DMS53 treated with DMSO at 0.1 percent for 48 hours (cell line): ENCODE data around the gene LGALS1.
"Not testable (repeated sequence)": the region's sequence is repeated elsewhere in the genome, so short reads cannot be mapped to it uniquely, and the experiment has no call there.

Source experiments
- DNase-seq: peaks from one replicate; lab custom pipeline; 2025; ENCODE audit not compliant: unreplicated experiment; lab: John Stamatoyannopoulos, UW

Gene LGALS1

DNA sequence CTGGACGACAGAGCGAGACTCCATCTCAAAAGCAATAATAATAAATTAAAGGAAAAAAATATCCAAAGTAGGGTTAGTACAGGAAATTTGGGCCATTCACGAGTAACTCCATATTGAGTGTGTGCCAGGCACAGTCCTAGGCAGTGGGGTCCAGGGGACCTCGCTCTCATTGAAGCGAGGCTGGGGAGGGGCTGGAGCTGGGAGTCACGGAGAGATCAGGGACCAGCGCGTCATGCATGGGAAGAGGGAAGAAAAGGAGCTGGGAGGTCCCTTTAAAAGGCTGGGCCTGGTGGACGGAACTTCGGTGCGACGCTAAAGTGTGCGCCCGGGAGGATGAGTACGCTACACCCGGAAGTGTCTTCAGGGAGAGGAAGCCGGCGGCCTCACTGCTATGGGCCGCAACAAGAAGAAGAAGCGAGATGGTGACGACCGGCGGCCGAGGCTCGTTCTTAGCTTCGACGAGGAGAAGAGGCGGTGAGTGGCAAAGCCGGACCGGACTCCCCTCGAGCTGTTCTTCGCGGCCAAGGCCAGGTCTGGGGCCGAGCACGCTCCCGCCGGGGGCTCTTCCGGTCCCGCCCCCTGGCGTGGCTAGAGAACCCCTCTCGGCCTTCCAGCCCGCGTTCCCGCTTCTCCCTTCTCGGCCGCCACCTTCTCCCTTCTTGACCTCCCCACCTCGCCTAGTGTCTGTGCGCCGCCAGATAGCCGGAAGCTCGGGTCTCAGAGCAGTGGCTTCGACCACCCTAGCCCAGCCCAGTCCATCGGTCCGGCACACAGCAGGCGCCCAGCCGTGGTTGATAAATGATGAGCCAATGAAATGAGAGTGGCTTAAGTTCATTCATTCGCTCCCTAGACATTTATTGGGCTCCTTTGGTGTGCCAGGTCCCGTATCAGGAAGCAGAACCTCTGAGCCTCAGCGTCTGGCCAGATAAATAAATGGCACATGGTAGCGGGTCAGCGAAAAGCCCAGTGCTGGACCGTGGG lies 10.9 kb downstream of the LGALS1 start, which contains the start of gene NOL12:
Gene NOL12 (plus strand): TSS at position 342 of the 981 bp plus-strand sequence. CDS start 50 bp downstream, at position 392.
- DNase-seq = peak; percentile 40

DNA sequence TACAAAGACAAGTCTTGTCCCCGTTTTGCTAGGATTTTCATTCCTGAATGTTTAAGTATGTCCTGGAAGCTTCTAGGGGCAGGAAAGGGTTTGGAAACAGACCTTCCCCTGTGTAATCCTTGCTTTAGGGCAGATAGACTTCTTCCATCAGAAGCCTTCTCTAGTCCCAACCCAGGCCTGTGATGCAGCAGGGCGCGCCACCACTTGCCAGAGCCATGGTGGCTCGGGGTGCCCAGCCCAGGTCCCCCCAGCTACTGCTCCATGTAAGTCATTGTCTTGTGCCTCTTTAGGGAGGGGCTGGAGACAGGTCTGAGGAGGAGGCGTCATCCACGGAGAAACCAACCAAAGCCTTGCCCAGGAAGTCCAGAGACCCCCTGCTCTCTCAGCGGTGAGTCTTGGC lies 15.0 kb downstream of the LGALS1 start:
- no peak for DNase-seq

DNA sequence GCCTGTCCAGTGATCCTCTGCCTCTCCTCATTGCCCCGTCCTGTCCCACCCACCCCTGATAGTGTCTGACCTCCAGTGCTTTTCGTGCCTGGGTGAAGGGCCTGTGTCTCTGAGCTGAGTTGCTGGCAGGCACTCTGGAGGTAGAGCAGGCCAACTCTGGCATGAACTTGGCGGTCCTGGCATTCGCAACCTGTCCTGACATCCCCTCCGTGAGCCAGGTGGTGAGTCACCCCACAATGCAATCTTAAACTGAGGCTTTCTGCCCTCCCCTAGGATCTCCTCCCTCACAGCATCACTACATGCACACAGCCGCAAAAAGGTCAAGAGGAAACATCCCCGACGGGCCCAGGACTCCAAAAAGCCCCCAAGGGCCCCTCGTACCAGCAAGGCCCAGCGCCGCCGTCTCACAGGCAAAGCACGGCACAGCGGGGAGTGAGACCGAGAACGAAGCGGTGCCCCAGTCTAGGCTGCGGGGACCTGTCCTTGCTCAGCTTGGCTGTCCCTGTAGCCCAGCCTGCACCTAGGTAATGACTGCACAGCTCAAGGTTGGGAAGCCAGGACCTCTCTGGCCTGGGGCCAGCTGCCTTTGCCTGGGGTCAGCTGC lies 15.6 kb downstream of the LGALS1 start:
- DNase-seq = no peak

DNA sequence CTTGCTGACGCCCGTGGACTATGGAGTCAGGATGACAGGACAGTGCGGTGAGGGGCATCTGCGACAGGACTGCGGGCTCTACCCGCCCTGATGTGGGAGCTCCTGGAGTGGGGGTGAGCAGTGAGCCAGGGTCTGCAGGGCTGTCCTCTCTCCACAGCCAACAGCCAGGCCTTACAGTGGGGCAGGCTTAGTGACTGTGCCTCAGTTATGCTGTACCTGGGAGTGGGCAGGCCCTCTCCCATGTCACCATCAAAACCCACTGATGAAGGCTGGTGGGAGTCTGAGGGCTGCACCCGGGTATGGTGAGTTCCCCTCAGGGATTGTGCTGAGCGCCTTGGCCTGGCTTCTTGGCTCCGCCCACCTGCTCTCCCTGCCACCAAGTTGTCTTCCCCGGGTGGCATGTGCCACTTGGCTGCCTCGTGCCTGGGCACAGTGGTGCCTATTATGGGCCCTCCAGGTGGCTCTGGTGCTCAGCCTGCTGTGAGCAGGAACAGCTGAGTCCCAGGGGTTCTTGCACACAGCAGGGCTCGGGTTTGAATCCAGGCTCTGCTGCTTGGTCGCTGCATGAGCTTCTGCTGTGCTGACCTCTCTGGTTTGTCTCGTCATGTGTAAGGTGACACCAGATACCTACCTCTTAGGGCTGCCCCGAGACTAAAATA lies 17.3 kb downstream of the LGALS1 start:
- no peak for DNase-seq

DNA sequence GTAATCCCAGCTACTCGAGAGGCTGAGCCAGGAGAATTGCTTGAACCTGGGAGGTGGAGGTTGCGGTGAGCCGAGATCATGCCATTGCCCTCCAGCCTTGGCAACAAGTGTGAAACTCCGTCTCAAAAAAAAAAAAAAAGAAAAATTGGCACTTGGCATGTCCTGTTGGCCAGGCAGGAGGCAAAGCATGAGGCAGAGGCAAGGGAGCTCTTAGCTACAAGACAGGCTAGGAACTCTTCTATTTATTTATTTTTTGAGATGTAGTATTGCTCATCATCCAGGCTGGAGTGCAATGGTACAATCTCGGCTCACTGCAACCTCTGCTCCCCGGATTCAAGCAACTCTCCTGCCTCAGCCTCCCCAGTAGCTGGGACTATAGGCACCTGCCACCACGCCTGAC lies 18.7 kb downstream of the LGALS1 start:
- DNase-seq = not testable (repeated sequence)

DNA sequence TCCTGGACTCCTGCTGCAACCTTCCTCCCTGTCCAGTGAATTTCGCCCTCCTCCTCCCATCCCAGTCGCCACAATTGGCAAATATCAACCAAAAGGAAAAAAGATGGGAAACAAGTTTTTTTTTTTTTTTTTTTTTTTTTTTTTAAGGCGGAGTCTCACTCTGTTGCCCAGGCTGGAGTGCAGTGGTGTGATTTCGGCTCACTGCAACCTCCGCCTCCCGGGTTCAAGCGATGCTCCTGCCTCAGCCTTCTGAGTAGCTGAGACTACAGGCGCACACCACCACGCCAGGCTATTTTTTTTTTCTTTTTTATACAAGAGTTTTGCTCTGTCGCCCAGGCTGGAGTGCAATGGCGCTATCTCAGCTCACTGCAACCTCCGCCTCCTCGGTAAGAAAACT lies 20.8 kb downstream of the LGALS1 start:
- DNase-seq = not testable (repeated sequence)

DNA sequence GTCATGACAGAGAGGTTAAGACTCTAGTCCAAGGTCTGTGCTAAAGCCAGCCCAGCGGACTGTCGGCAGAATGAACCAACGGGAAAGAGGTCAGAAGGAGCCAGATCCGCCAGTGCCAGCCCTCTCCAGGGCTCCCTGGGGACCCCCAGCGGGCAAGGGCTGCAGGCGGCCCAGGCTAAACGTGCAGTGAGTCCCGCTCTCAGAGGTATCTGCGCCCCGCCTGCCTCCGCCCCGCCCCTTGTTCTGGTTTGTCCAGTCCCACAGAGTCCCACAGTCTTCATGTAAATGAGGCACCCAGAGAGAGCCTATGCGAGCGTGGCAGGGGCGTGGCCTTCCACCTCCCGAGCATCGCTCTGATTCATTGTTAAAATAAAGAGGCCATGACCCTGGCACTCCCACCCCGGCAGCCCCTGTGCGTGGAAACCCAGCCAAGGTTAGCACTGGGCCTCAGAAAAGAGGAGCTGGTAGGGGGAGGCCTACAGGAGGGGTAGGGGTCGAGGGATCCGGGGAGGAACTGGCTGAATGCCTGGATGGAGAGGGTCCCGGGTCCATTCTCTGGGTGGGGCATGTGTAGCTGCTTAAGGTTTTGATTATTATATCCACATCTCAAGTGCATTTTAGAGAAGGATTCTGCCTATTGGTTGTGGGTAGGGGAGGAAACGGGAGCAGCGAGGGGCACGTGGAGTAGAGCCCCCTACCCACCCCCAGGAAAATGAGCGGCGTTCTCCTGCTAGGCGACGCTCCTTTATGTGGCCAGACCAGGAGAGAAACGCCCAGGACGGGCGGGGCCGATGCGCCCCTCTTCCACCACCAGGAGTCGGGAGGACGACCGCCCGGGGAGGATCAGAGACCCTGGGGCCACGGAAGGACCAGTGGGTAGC lies 21.5 kb downstream of the LGALS1 start, which contains the start of gene TRIOBP:
Gene TRIOBP (plus strand): TSS at position 392 of the 881 bp plus-strand sequence. CDS start 4,318 bp downstream, outside the sequence.
- peak; percentile 48 for DNase-seq

DNA sequence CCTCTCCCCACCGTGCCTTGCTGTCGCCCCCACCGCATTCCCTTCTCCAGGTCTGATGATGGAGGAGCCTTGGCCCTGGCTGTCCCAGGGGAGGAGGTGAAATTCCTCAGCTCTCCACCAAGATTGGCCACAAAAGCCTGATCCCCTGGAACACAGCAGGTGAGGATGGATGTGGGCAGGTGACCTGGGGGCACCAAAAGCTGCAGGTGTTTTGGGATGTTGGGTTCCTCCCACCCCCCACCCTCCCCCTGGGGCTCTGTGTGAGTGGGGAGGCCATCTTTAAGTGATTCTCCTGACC lies 22.1 kb downstream of the LGALS1 start:
- no peak for DNase-seq

DNA sequence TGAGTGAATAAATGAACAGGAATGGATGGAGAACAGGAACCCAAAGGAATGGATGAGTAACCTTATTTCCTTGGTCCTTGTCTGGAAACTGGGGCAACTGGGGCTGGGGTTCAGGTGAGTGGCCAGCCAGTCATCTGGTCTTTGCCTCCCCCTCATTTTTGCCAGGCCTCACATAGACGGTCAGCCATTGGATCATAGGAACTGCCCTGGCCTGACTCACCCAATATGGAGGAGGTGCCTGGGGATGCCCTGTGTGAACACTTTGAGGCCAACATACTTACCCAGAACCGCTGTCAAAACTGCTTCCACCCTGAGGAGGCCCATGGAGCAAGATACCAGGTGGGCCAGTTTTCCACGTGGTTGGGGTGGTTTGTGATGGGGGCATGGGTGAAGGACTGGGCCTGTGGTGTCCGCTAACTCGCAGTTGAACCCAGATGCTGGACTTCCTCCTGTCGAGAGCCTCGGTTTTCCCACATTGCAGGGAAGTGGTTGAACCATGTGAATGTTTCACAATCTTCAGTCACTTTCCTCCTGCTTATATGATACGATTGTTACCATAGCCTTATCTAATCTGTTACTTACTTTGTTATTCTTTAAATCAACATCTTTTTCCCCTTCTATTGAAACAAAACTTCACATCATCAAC lies 25.8 kb downstream of the LGALS1 start:
- DNase-seq = no peak

DNA sequence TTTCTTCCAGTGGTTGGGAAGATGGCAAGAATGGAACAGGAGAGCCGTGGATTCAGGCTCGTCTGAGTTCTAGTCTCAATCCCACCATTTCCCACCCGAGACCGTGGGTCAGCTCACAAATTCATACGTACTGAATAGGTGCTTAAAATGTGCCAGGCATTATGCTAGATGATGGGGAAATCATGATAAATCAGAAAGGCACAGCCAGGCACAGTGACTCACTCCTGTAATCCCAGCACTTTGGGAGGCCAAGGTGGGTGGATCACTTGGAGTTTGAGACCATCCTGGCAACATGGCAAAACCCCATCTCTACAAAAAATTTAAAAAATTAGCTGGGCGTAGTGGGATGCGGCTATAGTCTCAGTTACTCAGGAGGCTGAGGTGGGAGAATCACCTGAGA lies 28.5 kb downstream of the LGALS1 start:
- no peak for DNase-seq

DNA sequence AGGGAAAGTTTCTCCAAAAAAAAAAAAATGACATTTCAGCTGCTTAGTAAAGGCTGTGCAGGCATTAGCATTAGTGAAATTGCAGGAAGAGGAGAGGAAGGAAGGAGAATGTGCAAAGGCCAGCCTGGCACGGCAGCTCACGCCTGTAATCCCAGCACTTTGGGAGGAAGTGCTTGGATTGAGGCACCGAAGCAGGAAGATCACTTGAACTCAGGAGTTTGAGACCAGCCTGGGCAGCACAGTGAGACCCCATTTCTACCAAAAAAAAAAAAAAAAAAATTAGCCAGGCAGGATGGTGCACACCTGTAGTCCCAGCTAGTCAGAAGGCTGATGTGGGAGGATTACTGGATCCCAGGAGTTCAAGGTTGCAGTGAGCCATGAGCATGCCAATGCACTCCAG lies 29.2 kb downstream of the LGALS1 start:
- no peak for DNase-seq

DNA sequence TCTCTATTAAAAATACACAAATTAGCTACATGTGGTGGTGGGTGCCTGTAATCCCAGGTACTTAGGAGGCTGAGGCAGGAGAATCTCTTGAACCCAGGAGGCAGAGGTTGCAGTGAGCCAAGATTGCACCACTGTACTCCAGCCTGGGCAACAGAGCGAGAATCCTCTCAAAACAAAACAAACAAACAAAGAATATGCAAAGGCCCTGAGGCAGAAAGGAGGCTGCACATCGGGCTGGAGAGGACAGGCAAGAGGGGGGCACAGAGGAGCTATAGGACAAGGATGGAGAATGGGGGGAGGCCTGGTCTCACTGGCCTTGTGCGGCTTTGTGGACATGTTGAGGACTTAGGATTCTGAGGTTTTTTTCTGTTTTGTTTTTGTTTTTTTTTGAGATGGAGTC lies 29.8 kb downstream of the LGALS1 start:
- DNase-seq = no peak

DNA sequence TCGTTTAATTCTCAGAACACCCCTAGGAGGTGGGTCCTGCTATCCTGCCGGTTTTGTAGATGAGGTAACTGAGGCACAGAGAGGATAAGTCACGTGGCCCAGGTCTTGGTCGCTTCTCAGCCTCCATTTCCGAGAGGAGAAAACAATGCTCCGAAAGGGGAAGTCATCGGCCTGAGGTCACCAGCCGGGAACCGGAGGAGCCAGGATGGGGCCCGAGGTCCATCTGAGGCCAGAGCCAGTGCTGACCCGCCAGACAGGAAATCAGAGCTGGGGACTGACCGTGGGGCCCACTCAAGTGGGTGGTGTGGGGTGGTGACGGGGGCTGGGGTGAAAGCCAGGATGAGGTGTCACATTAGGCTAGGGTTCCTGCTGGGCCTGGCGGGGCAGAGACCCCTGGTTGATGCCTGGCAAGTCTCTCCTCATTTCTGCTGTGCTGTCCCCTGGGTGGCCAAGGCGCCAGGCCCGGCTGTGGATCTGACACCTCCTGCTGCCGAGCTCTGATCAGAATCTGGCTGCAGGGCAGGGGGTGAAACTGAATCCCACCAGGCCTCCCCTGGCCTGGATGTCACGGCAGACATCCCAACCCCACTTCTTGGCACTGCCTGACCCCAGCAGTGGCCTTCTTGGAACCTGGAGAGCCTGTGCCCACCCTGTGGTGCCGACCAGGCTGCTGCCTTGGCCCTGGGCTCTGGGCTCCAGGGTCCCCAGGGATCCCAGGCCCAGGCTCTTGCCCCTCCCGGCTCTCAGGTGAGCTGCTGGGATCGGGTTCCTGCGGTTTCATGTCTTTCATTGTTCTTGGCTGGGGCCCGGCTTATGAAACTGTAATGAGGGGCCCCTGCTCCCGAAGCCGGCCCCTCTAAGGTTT lies 33.4 kb downstream of the LGALS1 start:
- no peak for DNase-seq

DNA sequence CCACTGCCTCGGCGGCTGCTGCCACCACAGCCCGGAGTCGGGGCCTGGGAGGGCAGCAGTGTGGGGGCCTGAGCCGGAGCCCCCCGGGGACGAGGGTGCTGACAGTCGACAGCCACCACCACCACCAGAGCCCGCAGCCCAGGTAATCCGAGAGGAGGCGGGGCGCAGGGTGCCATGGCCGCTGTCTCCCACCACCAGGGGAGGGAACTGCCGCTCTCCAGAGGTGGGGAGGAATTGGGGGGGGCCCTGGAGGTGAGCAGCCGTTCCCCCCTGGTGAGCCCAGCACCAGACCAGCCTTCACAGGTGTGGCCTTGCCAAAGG lies 34.0 kb downstream of the LGALS1 start:
- no peak for DNase-seq

DNA sequence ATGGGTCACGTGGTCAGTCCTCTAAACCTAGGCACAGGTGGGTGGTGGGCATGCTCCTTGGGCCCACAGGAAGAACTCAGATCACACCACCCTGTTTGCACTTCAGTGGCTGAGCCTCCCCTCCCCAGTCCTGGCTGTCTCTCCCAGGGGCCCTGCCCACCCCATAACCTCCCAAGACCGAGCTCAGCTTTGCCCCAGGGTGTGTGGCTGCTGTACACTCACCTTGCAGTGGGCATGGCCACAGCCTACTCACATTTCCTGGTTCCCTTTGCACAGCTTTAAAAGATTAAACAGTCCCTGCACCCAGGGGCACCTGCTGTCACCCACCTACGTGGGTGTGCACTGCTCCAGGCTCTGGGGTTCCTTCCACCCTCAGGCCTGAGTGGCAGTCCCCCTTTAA lies 35.2 kb downstream of the LGALS1 start:
- DNase-seq = no peak

DNA sequence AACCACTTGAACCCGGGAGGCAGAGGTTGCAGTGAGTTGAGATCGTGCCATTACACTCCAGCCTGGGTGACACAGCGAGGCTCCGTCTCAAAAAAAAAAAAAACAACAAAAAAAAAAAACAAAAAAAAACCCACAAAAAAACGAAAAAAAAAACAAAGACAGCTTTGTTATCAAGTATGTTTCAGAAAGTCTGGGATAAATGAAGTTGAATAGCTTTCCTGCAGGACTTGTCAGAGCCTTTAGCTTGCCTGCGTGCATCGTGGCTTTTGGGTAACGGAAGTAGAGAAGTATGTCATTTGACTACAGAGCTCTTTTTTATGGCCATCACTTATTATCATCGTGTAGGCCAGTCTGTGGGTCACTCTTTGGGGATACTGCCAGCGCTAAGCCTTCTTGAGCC lies 36.1 kb downstream of the LGALS1 start:
- no peak for DNase-seq

DNA sequence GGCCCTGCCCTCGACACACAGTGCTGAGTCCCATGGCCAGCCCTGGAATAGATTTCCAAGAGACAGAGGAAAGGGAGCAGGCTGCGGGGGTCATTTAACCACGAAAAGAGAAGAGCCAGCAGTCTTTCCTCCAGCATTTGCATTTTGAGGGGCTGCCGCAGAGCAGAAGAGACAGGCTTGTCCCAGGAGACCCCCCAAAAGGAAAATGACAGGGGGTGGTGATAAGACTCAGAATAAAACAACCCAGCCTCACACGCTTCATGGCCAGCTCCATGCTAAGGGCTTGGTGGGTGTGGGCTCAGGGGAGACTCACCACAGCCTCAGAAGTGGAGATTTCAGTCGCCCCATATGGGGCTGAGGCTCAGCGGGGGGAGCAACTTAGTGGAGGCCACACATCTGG lies 38.3 kb downstream of the LGALS1 start:
- no peak for DNase-seq

DNA sequence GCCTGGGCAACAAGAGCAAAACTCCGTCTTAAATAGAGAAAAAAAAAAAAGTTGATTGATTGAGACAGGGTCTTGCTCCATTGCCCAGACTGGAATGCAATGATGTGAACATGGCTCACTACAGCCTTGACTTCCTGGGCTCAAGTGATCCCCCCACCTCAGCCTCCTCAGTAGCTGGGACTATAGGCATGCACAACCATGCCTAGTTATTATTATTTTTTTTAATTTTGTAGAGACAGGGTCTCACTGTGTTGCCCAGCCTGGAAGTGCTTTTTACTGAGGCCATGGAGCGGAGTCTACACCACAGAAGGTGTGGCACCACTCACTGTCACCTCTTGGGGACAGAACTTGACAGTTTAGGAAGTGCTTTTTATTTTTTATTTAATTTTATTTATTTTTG lies 39.2 kb downstream of the LGALS1 start:
- DNase-seq = no peak

DNA sequence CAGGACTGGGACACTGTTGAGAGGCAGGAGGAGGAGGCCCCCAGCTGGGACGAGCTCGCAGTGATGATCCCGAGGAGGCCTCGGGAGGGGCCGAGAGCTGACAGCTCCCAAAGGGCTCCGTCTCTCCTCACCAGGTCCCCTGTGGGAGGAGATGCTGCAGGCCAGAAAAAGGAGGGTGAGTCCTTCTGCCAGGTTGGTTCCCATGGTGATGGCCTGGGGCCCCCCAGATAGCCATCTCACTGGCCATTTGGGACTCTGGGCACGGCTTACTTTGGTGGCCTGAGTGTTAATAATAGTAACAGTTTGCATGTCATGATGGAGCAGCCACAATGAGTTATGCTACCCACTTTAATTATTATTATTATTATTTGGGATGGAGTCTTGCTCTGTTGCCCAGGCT lies 40.3 kb downstream of the LGALS1 start:
- DNase-seq = no peak

DNA sequence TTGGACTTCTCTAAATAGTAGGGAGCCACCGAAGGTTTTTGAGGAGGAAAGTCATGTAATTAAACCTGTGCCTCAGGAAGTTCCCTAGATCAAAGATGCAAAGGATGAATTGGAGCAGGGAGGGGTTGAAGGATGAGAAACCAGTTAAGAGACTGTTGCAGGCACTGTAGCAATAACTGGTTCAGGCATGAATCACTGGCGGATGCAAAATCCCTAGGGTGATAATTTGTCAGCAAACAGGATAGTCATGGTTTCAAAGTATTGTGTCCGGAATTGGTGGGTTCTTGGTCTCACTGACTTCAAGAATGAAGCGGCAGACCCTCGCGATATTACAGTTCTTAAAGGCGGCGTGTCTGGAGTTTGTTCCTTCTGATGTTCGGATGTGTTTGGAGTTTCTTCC lies 41.3 kb downstream of the LGALS1 start:
- no peak for DNase-seq
